DND-41 (cell line): ENCODE results near the gene DYRK2.

Experiments used
- EZH2 ChIP-seq: IDR thresholded peaks from 3 replicates; pipeline ENCODE4 v1.6.1; 2012; ENCODE audit warnings: borderline replicate concordance, low read depth, mild to moderate bottlenecking, moderate library complexity, low read length, inconsistent platforms; ENCODE audit not compliant: severe bottlenecking
- TF ChIP-seq, protein P1 (sequence below): IDR thresholded peaks from 2 replicates; pipeline ENCODE4 v1.5.1; 2012; ENCODE audit warnings: borderline replicate concordance, low read length, moderate library complexity, mild to moderate bottlenecking; ENCODE audit not compliant: poor library complexity, severe bottlenecking; ENCODE audit errors: extremely low read depth

DNA sequence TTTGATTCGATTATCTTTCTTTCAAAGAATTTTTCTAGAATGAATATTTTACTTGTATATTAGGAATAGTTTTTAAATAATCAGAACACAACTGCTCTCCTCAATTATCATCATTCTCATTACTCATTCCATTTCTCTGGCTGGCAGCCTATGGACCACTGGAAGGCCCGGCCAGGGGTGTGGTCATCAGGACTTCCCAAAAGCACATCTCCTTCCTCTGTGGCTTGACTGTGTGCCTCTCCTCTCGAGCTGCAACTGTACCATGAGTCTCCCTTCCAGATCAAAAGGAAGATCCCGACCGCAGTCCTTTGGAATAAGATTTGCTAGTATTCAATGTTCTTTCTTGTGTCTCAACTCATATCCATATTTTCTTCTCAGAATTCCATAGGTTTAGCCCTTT lies 42.7 kb downstream of the DYRK2 start:
- TF ChIP-seq, protein P1, sequence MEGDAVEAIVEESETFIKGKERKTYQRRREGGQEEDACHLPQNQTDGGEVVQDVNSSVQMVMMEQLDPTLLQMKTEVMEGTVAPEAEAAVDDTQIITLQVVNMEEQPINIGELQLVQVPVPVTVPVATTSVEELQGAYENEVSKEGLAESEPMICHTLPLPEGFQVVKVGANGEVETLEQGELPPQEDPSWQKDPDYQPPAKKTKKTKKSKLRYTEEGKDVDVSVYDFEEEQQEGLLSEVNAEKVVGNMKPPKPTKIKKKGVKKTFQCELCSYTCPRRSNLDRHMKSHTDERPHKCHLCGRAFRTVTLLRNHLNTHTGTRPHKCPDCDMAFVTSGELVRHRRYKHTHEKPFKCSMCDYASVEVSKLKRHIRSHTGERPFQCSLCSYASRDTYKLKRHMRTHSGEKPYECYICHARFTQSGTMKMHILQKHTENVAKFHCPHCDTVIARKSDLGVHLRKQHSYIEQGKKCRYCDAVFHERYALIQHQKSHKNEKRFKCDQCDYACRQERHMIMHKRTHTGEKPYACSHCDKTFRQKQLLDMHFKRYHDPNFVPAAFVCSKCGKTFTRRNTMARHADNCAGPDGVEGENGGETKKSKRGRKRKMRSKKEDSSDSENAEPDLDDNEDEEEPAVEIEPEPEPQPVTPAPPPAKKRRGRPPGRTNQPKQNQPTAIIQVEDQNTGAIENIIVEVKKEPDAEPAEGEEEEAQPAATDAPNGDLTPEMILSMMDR, result no peak
- TF ChIP-seq EZH2, result no peak
